ENCODE measurements around the gene PDLIM3. TPM values are rescaled to one million over a fixed set of nuclear protein-coding genes. Genes with fewer than 3 reads are reported as not detected.

Gene PDLIM3
- total and polyA plus RNA-seq, 2 of the 13 experiments (the other 11 are each of a cell fraction or from before 2014, with no cell fraction given): 5.9 to 14.0 TPM

DNA sequence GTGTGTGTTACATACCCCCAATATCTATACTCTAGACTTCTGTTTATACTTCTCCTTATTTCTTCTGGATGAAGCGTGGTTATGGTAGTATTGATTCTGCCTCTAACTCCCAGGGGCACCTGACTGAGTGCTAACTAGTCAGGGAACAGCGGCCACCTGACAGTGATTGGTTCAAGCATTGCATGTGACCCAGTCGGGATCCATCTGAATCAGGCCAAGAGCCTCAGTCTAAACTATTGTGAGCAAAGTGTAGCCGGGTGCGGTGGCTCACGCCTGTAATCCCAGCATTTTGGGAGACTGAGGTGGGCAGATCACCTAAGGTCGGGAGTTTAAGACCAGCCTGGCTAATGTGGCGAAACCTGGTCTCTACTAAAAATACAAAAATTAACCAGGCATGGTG, 73.7 kb downstream of the PDLIM3 start:
- BruUV-seq (replicated peaks): no TSS peak
- no peak overlapping the region for H3K9ac ChIP-seq (ENCODE audit: insufficient read depth, low read depth, low read length)
- no peaks in the 10 kb centered on the region for H4K20me1 ChIP-seq (ENCODE audit: insufficient read depth, low read length)
- peaks cover 10% of the 10 kb centered on the region for H3K4me1 ChIP-seq (ENCODE audit: insufficient read depth, low read length)
- no peak overlapping the region for H3K27ac ChIP-seq (ENCODE audit: extremely low read length, insufficient read depth, low read length)
- FAIRE-seq (no peak), DNase-seq (ENCODE audit: low spot score) (no peak), ATAC-seq (no peak)
- H2AFZ ChIP-seq (ENCODE audit: low read length): no peak overlapping the region
- CTCF ChIA-PET (ENCODE audit: low intra/inter-chr PET ratio, low total read pairs): no interaction called here
- 34% methylated on average over 5 of the region's 8 CpGs for WGBS (ENCODE audit: low lambda C conversion rate)
- POLR2A ChIA-PET: no interaction called here
- in situ Hi-C loops (cut with HindIII; ENCODE audit: extremely low pct_ligation_motif_present, low pct_unique_long_range_greater_than_20kb) (loop anchor here (25.0 kb wide), 1 partner anchor 576 kb away; no protein-coding TSS in a partner anchor), intact Hi-C loops (cut with micrococcal nuclease; ENCODE audit: unreplicated experiment) (no loop called here)
- H3K36me3 ChIP-seq (replicated peaks in 1 of 2; ENCODE audit: control insufficient read depth in 1 of 2, insufficient read depth in 2 of 2, low read length in 2 of 2): no peaks in the 10 kb centered on the region
- H3K27me3 ChIP-seq (ENCODE audit: control insufficient read depth in 1 of 2, insufficient read depth in 2 of 2, low read length in 2 of 2): peaks cover 0 to 35% of the 10 kb centered on the region in 2 experiments; a peak in 4 of 5 replicates
- H3K4me3 ChIP-seq (replicated peaks in 1 of 3; ENCODE audit: insufficient read depth in 1 of 3, low read depth in 2 of 3, low read length in 3 of 3): no peak overlapping the region
- no peaks in the 10 kb centered on the region for H3K79me2 ChIP-seq (ENCODE audit: insufficient read depth, low read length)
- TF ChIP-seq, protein P1, sequence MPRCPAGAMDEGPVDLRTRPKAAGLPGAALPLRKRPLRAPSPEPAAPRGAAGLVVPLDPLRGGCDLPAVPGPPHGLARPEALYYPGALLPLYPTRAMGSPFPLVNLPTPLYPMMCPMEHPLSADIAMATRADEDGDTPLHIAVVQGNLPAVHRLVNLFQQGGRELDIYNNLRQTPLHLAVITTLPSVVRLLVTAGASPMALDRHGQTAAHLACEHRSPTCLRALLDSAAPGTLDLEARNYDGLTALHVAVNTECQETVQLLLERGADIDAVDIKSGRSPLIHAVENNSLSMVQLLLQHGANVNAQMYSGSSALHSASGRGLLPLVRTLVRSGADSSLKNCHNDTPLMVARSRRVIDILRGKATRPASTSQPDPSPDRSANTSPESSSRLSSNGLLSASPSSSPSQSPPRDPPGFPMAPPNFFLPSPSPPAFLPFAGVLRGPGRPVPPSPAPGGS (CRISPR knock-in tag; IDR thresholded peaks at IDR 0.05): no peak
- TF ChIP-seq, protein P2, sequence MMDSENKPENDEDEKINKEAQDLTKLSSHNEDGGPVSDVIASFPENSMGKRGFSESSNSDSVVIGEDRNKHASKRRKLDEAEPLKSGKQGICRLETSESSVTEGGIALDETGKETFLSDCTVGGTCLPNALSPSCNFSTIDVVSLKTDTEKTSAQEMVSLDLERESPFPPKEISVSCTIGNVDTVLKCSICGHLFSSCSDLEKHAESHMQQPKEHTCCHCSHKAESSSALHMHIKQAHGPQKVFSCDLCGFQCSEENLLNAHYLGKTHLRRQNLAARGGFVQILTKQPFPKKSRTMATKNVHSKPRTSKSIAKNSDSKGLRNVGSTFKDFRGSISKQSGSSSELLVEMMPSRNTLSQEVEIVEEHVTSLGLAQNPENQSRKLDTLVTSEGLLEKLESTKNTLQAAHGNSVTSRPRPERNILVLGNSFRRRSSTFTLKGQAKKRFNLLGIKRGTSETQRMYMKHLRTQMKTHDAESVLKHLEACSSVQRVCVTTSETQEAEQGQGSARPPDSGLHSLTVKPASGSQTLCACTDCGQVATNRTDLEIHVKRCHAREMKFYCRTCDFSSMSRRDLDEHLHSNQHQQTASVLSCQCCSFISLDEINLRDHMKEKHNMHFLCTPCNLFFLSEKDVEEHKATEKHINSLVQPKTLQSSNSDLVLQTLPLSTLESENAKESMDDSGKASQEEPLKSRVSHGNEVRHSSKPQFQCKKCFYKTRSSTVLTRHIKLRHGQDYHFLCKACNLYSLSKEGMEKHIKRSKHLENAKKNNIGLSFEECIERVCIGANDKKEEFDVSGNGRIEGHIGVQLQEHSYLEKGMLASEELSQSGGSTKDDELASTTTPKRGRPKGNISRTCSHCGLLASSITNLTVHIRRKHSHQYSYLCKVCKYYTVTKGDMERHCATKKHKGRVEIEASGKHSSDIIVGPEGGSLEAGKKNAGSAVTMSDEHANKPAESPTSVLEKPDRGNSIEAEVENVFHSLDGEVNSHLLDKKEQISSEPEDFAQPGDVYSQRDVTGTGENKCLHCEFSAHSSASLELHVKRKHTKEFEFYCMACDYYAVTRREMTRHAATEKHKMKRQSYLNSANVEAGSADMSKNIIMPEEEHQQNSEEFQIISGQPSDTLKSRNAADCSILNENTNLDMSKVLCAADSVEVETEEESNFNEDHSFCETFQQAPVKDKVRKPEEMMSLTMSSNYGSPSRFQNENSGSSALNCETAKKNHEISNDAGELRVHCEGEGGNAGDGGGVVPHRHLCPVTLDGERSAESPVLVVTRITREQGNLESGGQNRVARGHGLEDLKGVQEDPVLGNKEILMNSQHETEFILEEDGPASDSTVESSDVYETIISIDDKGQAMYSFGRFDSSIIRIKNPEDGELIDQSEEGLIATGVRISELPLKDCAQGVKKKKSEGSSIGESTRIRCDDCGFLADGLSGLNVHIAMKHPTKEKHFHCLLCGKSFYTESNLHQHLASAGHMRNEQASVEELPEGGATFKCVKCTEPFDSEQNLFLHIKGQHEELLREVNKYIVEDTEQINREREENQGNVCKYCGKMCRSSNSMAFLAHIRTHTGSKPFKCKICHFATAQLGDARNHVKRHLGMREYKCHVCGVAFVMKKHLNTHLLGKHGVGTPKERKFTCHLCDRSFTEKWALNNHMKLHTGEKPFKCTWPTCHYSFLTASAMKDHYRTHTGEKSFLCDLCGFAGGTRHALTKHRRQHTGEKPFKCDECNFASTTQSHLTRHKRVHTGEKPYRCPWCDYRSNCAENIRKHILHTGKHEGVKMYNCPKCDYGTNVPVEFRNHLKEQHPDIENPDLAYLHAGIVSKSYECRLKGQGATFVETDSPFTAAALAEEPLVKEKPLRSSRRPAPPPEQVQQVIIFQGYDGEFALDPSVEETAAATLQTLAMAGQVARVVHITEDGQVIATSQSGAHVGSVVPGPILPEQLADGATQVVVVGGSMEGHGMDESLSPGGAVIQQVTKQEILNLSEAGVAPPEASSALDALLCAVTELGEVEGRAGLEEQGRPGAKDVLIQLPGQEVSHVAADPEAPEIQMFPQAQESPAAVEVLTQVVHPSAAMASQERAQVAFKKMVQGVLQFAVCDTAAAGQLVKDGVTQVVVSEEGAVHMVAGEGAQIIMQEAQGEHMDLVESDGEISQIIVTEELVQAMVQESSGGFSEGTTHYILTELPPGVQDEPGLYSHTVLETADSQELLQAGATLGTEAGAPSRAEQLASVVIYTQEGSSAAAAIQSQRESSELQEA (CRISPR knock-in tag; IDR thresholded peaks at IDR 0.05; ENCODE audit: not compliant biosample characterization): no peak
- TF ChIP-seq BCL6 (CRISPR knock-in tag; IDR thresholded peaks at IDR 0.05) (no peak), NFYB (CRISPR knock-in tag; IDR thresholded peaks at IDR 0.05) (0 out of 2 replicates have a peak, but pooled peaks have one; percentile 19)
- no peaks in the 10 kb centered on the region for H3K9me3 ChIP-seq (ENCODE audit: low read length)
- H3K4me2 ChIP-seq (ENCODE audit: low read depth, low read length): no peak overlapping the region
